ENCODE results near the gene RIT1. TPM values are rescaled to one million over a fixed set of nuclear protein-coding genes. Genes with fewer than 3 reads are reported as not detected.

The RIT1 gene
- total and polyA plus RNA-seq, 2 donors (not counting 3 experiments of a cell fraction or from before 2014, with no cell fraction given) = 46.4 to 65.5 TPM

- H3K9me1 ChIP-seq (replicated peaks; ENCODE audit: control insufficient read depth, extremely low read depth, insufficient read depth, low read length) = no peaks in the 10 kb centered on the region
- H3K4me3 ChIP-seq (replicated peaks in 1 of 3; ENCODE audit: insufficient read depth in 1 of 3, low read depth in 1 of 3, low read length in 3 of 3) = no peak overlapping the region
- no peak for TF ChIP-seq EZH2 (IDR thresholded peaks at IDR 0.05; ENCODE audit: borderline replicate concordance, low read depth, low read length, severe bottlenecking)
- TF ChIP-seq MAX (IDR thresholded peaks at IDR 0.05; ENCODE audit: insufficient read depth, insufficient read length) = no peak
- TF ChIP-seq MYC (IDR thresholded peaks at IDR 0.05; ENCODE audit: low read depth, low read length) = no peak
- no peak for TF ChIP-seq POLR2AphosphoS5 (IDR thresholded peaks at IDR 0.05; ENCODE audit: insufficient read depth, low read depth, low read length)
- no peak for TF ChIP-seq JUN (IDR thresholded peaks at IDR 0.05; ENCODE audit: borderline replicate concordance, insufficient read depth, insufficient read length, low read depth)
- FAIRE-seq = no peak
- dilution Hi-C loops (cut with MboI; ENCODE audit: extremely low pct_ligation_motif_present, low sequenced_read_pairs) (no loop called here), intact Hi-C loops (cut with micrococcal nuclease) (loop anchor here (10.0 kb wide), 1 partner anchor 166 kb away; the partner anchor contains the start of genes DAP3 and YY1AP1)
- peak; percentile 6 for DNase-seq (ENCODE audit: low read depth, low spot score)
- peaks cover 60% of the 10 kb centered on the region for H3K79me2 ChIP-seq (ENCODE audit: control insufficient read depth, insufficient read depth, low read length)
- H3K27me3 ChIP-seq (ENCODE audit: control insufficient read depth in 2 of 2, insufficient read depth in 2 of 2, low read length in 2 of 2) = no peaks in the 10 kb centered on the region
- no peak overlapping the region for H3K9ac ChIP-seq (replicated peaks; ENCODE audit: extremely low read depth, insufficient read depth, low read length)
- peak overlapping the region; percentile 12 for H3K4me2 ChIP-seq (ENCODE audit: insufficient read depth, low read length)
- no peaks in the 10 kb centered on the region for H4K20me1 ChIP-seq (replicated peaks; ENCODE audit: control insufficient read depth, extremely low read depth, insufficient read depth, low read length)
- POLR2A ChIA-PET = no interaction called here
- H3K9me3 ChIP-seq (replicated peaks; ENCODE audit: control insufficient read depth, insufficient read depth, low read length) = no peaks in the 10 kb centered on the region
- CTCF ChIA-PET = interaction anchor here (0.9 to 2.3 kb wide), 4 partner anchors 10 to 42 kb away, joined by 3 to 11 read pairs (median 4); partner anchors contain the start of gene SYT11
- H3K27ac ChIP-seq (ENCODE audit: insufficient read depth, low read depth, low read length) = no peak overlapping the region
- no TSS peak for BruUV-seq (replicated peaks)
- H3K4me1 ChIP-seq (ENCODE audit: control insufficient read depth, extremely low read depth, insufficient read depth, low read length) = peaks cover 9% of the 10 kb centered on the region
- H3K36me3 ChIP-seq (ENCODE audit: control insufficient read depth in 2 of 2, extremely low read depth in 1 of 2, insufficient read depth in 2 of 2, low read length in 2 of 2) = peaks cover 11 to 16% of the 10 kb centered on the region in 2 experiments
- no peak overlapping the region for H2AFZ ChIP-seq (ENCODE audit: low read depth, low read length)
Measured at GRCh38 chr1:155850345-155850744, 60.8 kb downstream of the RIT1 start.

- peaks cover 16% of the 10 kb centered on the region for H3K4me1 ChIP-seq (ENCODE audit: control insufficient read depth, extremely low read depth, insufficient read depth, low read length)
- intact Hi-C loops (cut with micrococcal nuclease) = no loop called here
- no peaks in the 10 kb centered on the region for H4K20me1 ChIP-seq (replicated peaks; ENCODE audit: control insufficient read depth, extremely low read depth, insufficient read depth, low read length)
- H3K9ac ChIP-seq (replicated peaks; ENCODE audit: extremely low read depth, insufficient read depth, low read length) = no peak overlapping the region
- ChIA-PET CTCF (interaction anchor here (1.1 to 1.7 kb wide), 2 partner anchors 9 to 219 kb away, joined by 3 read pairs; partner anchors contain the start of gene GON4L), POLR2A (no interaction called here)
- dilution Hi-C loops (cut with MboI; ENCODE audit: extremely low pct_ligation_motif_present, low sequenced_read_pairs) = no loop called here
- DNase-seq (ENCODE audit: low read depth, low spot score) (peak; percentile 17), FAIRE-seq (no peak)
- no peaks in the 10 kb centered on the region for H3K27me3 ChIP-seq (ENCODE audit: control insufficient read depth in 2 of 2, insufficient read depth in 2 of 2, low read length in 2 of 2)
- H3K4me2 ChIP-seq (ENCODE audit: insufficient read depth, low read length) = no peak overlapping the region
- H3K36me3 ChIP-seq (ENCODE audit: control insufficient read depth in 2 of 2, extremely low read depth in 1 of 2, insufficient read depth in 2 of 2, low read length in 2 of 2) = peaks cover 6 to 13% of the 10 kb centered on the region in 2 experiments
- H2AFZ ChIP-seq (ENCODE audit: low read depth, low read length) = no peak overlapping the region
- no peaks in the 10 kb centered on the region for H3K9me3 ChIP-seq (replicated peaks; ENCODE audit: control insufficient read depth, insufficient read depth, low read length)
- H3K79me2 ChIP-seq (ENCODE audit: control insufficient read depth, insufficient read depth, low read length) = peaks cover 68% of the 10 kb centered on the region
- BruUV-seq (replicated peaks) = no TSS peak
- no peaks in the 10 kb centered on the region for H3K9me1 ChIP-seq (replicated peaks; ENCODE audit: control insufficient read depth, extremely low read depth, insufficient read depth, low read length)
- H3K27ac ChIP-seq (ENCODE audit: insufficient read depth, low read depth, low read length) = no peak overlapping the region
- H3K4me3 ChIP-seq (replicated peaks in 1 of 3; ENCODE audit: insufficient read depth in 1 of 3, low read depth in 1 of 3, low read length in 3 of 3) = no peak overlapping the region
- TF ChIP-seq GATA2 (IDR thresholded peaks at IDR 0.05; ENCODE audit: insufficient read depth, insufficient read length, low read depth, low read length) (no peak), MAX (IDR thresholded peaks at IDR 0.05; ENCODE audit: insufficient read depth, insufficient read length) (no peak), FOS (IDR thresholded peaks at IDR 0.05; ENCODE audit: borderline replicate concordance, insufficient read depth, low read length) (no peak), EZH2 (IDR thresholded peaks at IDR 0.05; ENCODE audit: borderline replicate concordance, low read depth, low read length, severe bottlenecking) (no peak), JUN (IDR thresholded peaks at IDR 0.05; ENCODE audit: borderline replicate concordance, insufficient read depth, insufficient read length, low read depth) (no peak), CTCF (IDR thresholded peaks at IDR 0.05; ENCODE audit: extremely low read depth in 1 of 2, insufficient read depth in 1 of 2, low read depth in 1 of 2, low read length in 2 of 2) (no peak), MYC (IDR thresholded peaks at IDR 0.05; ENCODE audit: low read depth, low read length) (no peak), POLR2AphosphoS5 (IDR thresholded peaks at IDR 0.05; ENCODE audit: insufficient read depth, low read depth, low read length) (no peak), POLR2A (IDR thresholded peaks at IDR 0.05; ENCODE audit: low read depth, low read length) (no peak)
Measured at GRCh38 chr1:155847823-155848529, 63.2 kb downstream of the RIT1 start.
